DMS153 treated with DMSO at 0.1 percent for 48 hours (cell line): ENCODE data around the gene KAT2B.

ENCODE experiments used
- DNase-seq: peaks from one replicate; lab custom pipeline; 2025; ENCODE audit not compliant: unreplicated experiment; lab: John Stamatoyannopoulos, UW

The KAT2B gene

GRCh38 chr3:20064796-20065564 lies 24.7 kb downstream of the KAT2B start:
- DNase-seq = peak; percentile 8

GRCh38 chr3:20066079-20066478 lies 25.8 kb downstream of the KAT2B start:
- DNase-seq = no peak

DNA sequence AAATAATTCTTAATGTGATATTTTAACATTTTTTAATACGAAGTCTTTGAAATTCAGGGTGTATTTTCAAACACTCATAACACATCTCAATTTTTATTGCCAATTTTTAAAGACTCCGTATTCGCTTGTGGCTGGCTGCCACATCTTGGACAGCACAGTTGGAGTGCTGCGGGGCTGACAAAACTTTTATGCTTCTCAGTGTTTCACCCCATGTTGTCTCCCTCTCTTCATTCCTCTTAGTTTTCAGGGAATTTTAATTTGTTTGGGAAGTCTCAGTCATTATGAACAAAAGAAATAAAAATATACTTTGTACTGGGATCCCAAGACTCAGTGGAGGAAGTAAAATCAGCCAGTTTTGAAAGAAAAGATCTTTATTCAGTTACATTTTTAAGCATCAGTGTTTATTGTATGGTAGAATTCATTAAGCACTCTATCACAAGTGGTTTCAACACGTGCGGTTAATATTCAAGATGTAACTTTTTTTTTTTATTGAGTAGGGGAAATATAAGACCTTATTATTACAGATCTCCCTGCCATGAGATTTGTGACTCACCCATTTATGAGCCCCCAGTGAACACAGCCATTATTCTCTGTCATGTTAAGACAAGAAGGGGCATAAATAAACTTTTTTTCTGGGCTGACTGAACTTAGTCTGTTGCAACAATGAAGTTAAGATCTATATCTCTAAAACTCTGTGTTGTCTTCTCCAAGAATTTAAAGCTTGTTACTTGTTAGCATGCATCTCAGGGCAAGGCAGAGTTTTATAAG lies 26.8 kb downstream of the KAT2B start:
- DNase-seq = no peak

- no peak for DNase-seq
Measured at GRCh38 chr3:20068512-20069177, 28.4 kb downstream of the KAT2B start.

GRCh38 chr3:20069178-20069532 lies 28.9 kb downstream of the KAT2B start:
- DNase-seq = no peak

DNA sequence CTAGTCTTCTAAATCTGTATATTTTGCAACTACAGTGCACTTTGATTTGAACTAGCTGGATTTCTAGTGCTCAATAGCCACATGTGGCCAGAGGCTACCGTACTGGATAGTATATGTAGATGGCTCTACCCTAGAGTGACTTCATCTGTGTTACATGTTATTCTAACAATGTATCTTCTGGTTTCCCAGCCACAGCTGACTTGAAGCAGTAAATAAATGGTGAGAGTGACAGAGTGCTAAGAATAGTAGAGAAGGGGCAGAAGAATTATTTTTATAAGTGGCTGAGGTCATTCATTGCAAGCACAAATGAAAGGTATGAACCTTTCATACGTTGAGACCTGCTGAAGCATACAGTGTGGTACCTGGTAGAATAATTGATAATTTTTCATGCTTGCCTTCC lies 30.9 kb downstream of the KAT2B start:
- no peak for DNase-seq

DNA sequence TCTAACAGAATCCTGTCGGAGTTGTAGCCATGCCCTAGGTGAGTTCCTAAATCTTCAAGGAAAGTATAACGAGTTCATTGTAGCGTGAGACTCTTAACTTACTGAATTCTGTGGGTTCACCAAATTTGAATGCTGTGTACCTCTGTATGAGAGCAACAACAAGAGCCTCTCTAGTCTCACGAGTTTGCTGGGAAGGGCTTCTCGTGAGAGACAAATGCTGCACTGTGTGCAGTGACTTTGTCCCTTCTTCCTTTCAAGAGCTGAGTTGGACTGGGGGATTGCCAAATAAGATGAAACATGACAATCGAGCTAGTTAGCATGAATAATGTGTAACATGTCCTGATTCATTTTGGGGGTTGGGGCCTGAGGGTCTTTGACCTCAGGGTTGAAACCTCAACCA lies 32.2 kb downstream of the KAT2B start:
- no peak for DNase-seq

DNA sequence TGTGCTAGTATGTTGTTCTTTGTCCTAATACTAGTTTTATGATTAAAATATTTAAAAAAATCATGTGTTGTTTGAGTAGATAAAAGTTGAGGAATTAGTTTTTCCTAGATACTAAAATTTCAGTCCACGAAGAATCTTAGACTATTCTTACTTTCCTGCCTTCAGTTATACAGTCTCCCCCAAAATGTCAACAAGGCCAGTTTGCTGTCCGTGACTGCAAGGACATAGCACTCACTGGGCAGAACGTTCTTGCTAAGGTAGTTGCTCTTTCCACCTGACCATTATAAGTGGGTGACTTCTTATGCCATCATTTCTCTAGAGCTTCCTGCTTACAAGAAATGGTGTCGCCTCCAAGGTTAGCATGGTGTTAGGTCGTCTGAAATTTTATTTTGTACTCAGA lies 32.8 kb downstream of the KAT2B start:
- DNase-seq = no peak

DNA sequence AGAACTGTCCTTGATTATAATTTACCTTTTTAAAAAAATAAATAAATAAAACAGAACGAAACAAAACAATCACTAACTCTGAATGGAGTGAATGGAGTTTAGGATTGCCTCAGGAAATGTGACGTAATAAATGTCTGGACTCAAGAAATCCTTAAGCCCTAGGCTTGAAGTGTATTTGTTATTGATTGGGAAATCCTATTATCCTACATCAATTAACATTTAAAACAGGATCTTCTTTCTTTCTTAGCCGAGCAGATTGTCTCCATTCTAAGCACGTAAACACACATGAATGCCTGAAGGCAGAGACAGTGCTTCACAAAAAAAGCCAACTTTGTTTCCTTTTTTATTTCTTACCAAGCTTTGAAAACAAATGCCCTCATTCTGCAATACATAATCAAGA lies 33.4 kb downstream of the KAT2B start:
- no peak for DNase-seq

- no peak for DNase-seq
Measured at GRCh38 chr3:20074226-20075063, 34.2 kb downstream of the KAT2B start.

DNA sequence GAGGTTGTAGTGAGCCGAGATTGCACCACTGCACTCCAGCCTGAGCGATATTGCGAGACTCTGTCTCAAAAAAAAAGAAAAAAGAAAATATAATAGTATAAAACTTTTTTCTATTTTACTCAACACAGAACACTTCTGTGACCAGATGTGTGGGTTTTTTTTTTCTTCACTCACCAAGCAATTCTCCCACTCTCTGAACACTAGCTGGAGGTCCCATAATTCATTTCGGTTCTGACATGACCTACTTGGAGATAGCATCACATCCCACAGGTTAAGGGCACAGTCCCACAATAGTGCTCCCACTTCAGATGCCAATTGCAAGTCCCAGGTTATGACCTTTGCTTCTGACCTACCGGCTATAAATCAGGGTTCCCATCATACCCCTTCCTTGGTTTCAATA lies 35.0 kb downstream of the KAT2B start:
- DNase-seq = no peak

- DNase-seq = no peak
Measured at GRCh38 chr3:20076296-20076997, 36.2 kb downstream of the KAT2B start.

- DNase-seq = no peak
Measured at GRCh38 chr3:20077068-20077467, 36.8 kb downstream of the KAT2B start.

DNA sequence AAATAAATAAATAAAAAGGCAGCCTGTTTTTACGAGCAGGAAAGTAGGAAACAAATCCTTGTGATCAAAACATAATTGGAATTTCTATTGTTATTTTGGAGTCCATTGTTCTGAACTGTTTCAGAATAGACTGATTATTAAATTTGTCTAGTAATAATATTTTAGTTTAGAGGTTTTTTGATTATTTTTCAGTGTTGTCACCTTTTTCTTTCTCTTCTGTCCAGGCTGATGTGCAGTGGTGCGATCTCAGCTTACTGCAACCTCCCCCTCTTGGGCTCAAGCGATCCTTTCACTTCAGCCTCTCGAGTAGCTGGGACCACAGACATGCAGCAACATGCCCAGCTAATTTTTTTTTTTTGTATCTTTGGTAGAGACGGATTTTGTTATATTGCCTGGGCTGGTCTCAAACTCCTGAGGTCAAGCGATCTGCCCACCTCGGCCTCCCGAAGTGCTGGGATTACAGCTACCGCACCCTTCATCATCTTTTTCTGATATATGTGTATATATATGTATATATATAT lies 38.0 kb downstream of the KAT2B start:
- no peak for DNase-seq

- no peak for DNase-seq
Measured at GRCh38 chr3:20079621-20080020, 39.4 kb downstream of the KAT2B start.

GRCh38 chr3:20080956-20081554 lies 40.8 kb downstream of the KAT2B start:
- DNase-seq = peak; percentile 14

DNA sequence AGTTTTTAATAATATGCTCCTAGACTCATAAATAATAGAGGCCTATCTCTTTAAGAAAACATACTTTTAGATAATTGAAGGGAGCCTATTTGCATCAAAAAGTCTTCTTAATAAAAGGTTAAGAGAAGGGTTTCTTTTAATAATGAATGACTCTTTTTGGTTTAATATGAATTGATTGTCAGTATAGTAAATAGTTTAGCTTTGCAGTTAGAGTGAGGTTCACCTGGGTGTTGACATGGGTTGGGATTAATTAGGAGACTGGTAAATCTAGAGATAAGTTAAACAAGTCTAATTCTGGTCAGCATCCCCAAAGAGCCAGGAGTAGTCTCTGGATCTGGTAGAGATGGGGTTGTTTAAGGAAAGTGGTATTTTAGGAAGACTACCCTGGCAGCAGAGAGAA lies 43.0 kb downstream of the KAT2B start:
- no peak for DNase-seq

GRCh38 chr3:20083953-20084352 lies 43.7 kb downstream of the KAT2B start:
- no peak for DNase-seq

GRCh38 chr3:20091331-20092047 lies 51.2 kb downstream of the KAT2B start:
- DNase-seq = no peak
